Spinal cord (tissue), 10 donors: ENCODE data around the gene NRG3. TPM values are rescaled to one million over a fixed set of nuclear protein-coding genes. Genes with fewer than 3 reads are reported as not detected.

Experiments
- DNase-seq, 6 donors: peaks; one replicate each; pipeline versions ENCODE4 v3.0.0 to v3.0.0-alpha.2; 2013 to 2015; ENCODE audit warnings: low spot score in 6 of 6, low read depth in 4 of 6
- H3K27ac ChIP-seq: one replicate; pipeline ENCODE4 v1.5.1; 2013; ENCODE audit warnings: low read depth, low read length, control low read depth
- H3K27me3 ChIP-seq: one replicate; pipeline ENCODE4 v1.6.1; 2013; ENCODE audit warnings: low read length; ENCODE audit not compliant: control insufficient read depth, insufficient read depth
- H3K36me3 ChIP-seq: one replicate; pipeline ENCODE4 v1.6.1; 2013; ENCODE audit warnings: low read length; ENCODE audit not compliant: control insufficient read depth, insufficient read depth
- H3K4me1 ChIP-seq: one replicate; pipeline ENCODE4 v1.6.1; 2013; ENCODE audit warnings: low read length; ENCODE audit not compliant: control insufficient read depth, insufficient read depth
- H3K4me3 ChIP-seq: one replicate; pipeline ENCODE4 v1.5.1; 2013; ENCODE audit warnings: low read depth, low read length, control low read depth
- H3K9me3 ChIP-seq: one replicate; pipeline ENCODE4 v1.6.1; 2013; ENCODE audit warnings: low read length; ENCODE audit not compliant: control insufficient read depth, insufficient read depth
- whole genome bisulfite sequencing: methylation state at CpG from one replicate; pipeline ENCODE4 v1.1.5; 2013; ENCODE audit warnings: missing lambda C conversion rate; ENCODE audit not compliant: insufficient coverage; 5-methylcytosine and 5-hydroxymethylcytosine counted together
- polyA plus RNA-seq, 2 donors: library from polyadenylated mRNA; unstranded; fragments of 120-200 nt; gene quantifications; one replicate each; pipeline ENCODE4 v1.2.1, GENCODE V29; 2013; ENCODE audit not compliant: insufficient read length in 2 of 2
- small RNA-seq: library from RNA; depleted of rRNA; stranded (forward); fragments of <200 nt; gene quantifications from one replicate; pipeline ENCODE3, GENCODE V24; 2014; ENCODE audit warnings: low replicate concordance
- total RNA-seq, 2 donors: library from RNA; depleted of rRNA in 1 of 2; stranded (reverse); fragments of 120-200 nt in 1 of 2; fragments of >200 nt in 1 of 2; gene quantifications; one replicate each; pipeline versions ENCODE4 v1.2.3 to v1.2.4, GENCODE V29; 2013 to 2014
- donor health status: healthy.

NRG3 gene
- total and polyA plus RNA-seq, 4 donors = 10.2 to 53.9 (median 33.6) TPM

- 100% methylated on average over 1 of the region's 3 CpGs for WGBS
- Histone ChIP-seq H3K27me3 (no peaks in the 10 kb centered on the region), H3K27ac (no peak overlapping the region), H3K36me3 (no peaks in the 10 kb centered on the region), H3K4me1 (no peaks in the 10 kb centered on the region), H3K4me3 (no peak overlapping the region), H3K9me3 (no peaks in the 10 kb centered on the region)
- no peak for DNase-seq
Measured at GRCh38 chr10:83007510-83007909, 1132.5 kb downstream of the NRG3 start.

- Histone ChIP-seq H3K4me1 (no peaks in the 10 kb centered on the region), H3K27me3 (no peaks in the 10 kb centered on the region), H3K36me3 (no peaks in the 10 kb centered on the region), H3K27ac (no peak overlapping the region), H3K4me3 (no peak overlapping the region), H3K9me3 (no peaks in the 10 kb centered on the region)
- DNase-seq = no peak
- WGBS = 61% methylated on average over 2 of the region's 3 CpGs
Measured at GRCh38 chr10:83012866-83013265, 1137.9 kb downstream of the NRG3 start.

GRCh38 chr10:83017076-83017867, 1142.3 kb downstream of the NRG3 start:
- no peak overlapping the region for H3K4me3 ChIP-seq
- no peak overlapping the region for H3K27ac ChIP-seq
- no peaks in the 10 kb centered on the region for H3K27me3 ChIP-seq
- no peaks in the 10 kb centered on the region for H3K4me1 ChIP-seq
- no peaks in the 10 kb centered on the region for H3K36me3 ChIP-seq
- DNase-seq = peak in 1 of 6 donors; percentile 22
- H3K9me3 ChIP-seq = no peaks in the 10 kb centered on the region
- WGBS = no CpG with 5 or more reads among the region's 2 CpGs

GRCh38 chr10:83023662-83024061, 1148.7 kb downstream of the NRG3 start:
- 80% methylated on average over 1 of the region's 2 CpGs for WGBS
- H3K9me3 ChIP-seq = no peaks in the 10 kb centered on the region
- H3K27ac ChIP-seq = no peak overlapping the region
- no peaks in the 10 kb centered on the region for H3K4me1 ChIP-seq
- H3K4me3 ChIP-seq = no peak overlapping the region
- no peaks in the 10 kb centered on the region for H3K27me3 ChIP-seq
- DNase-seq = peak in 1 of 6 donors; percentile 70
- H3K36me3 ChIP-seq = no peaks in the 10 kb centered on the region

Small RNAs within 50 kb of the gene (small RNA-seq; reads per million reads assigned to genes)
- not detected for gene RNU6-441P
